Mammary epithelial cell (primary cell): ENCODE data around the gene KBTBD8.

Experiments
- EZH2 ChIP-seq: IDR thresholded peaks from 2 replicates; pipeline ENCODE4 v1.6.1; 2012; ENCODE audit warnings: low read length, inconsistent platforms, borderline replicate concordance
- TF ChIP-seq, protein P1 (sequence below), 2 donors: IDR thresholded peaks in 1 of 2; conservative IDR thresholded peaks in 1 of 2; 2 replicates each; pipeline ENCODE4 v1.5.1; 2011 to 2012; ENCODE audit warnings: inconsistent platforms in 2 of 2, low read length in 2 of 2, mild to moderate bottlenecking in 2 of 2, control low read depth in 1 of 2, low read depth in 1 of 2; ENCODE audit not compliant: insufficient read depth in 1 of 2; ENCODE audit errors: extremely low read depth in 1 of 2

DNA sequence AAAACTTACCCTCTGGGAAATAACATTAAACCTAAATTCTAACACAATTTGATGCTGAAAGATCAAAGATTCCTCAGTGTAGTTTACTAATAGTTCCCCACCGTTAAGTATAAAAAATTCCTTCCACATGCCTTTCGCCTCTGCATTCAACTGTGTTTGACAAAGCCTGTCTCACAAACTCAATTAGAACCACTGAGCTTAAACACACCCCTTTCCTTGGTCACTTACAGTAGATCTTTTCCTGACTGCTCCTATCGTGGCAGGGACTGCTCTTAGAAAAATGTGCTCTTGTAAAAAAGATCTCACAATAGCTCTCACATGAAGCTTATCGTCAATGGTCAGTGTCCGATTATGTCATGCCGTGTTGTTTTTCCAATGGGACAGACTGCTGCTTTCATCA lies 8.9 kb upstream of the KBTBD8 start:
- TF ChIP-seq, protein P1, sequence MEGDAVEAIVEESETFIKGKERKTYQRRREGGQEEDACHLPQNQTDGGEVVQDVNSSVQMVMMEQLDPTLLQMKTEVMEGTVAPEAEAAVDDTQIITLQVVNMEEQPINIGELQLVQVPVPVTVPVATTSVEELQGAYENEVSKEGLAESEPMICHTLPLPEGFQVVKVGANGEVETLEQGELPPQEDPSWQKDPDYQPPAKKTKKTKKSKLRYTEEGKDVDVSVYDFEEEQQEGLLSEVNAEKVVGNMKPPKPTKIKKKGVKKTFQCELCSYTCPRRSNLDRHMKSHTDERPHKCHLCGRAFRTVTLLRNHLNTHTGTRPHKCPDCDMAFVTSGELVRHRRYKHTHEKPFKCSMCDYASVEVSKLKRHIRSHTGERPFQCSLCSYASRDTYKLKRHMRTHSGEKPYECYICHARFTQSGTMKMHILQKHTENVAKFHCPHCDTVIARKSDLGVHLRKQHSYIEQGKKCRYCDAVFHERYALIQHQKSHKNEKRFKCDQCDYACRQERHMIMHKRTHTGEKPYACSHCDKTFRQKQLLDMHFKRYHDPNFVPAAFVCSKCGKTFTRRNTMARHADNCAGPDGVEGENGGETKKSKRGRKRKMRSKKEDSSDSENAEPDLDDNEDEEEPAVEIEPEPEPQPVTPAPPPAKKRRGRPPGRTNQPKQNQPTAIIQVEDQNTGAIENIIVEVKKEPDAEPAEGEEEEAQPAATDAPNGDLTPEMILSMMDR (conservative IDR thresholded peaks at IDR 0.05 in 1 of 2, IDR thresholded peaks at IDR 0.05 in 1 of 2; ENCODE audit: extremely low read depth in 1 of 2, insufficient read depth in 1 of 2, low read depth in 1 of 2, low read length in 2 of 2), result no peak
- no peak for TF ChIP-seq EZH2
